EL (cell line): ENCODE measurements around the gene SKAP2.
A peak's percentile ranks its signal among the peaks of the same experiment; 100 is the strongest.

Experiments
- DNase-seq: peaks from one replicate; pipeline ENCODE4 v3.0.0-alpha.2; 2016

The SKAP2 gene

GRCh38 chr7:26691886-26692285, 172.5 kb downstream of the SKAP2 start:
- DNase-seq: no peak

GRCh38 chr7:26691406-26691805, 173.0 kb downstream of the SKAP2 start:
- DNase-seq: no peak

- no peak for DNase-seq
These were observed 174.1 kb downstream of the SKAP2 start for GRCh38 chr7:26690135-26690805.

- no peak for DNase-seq
These were observed 175.4 kb downstream of the SKAP2 start for GRCh38 chr7:26688936-26689506.

GRCh38 chr7:26688388-26688787, 176.0 kb downstream of the SKAP2 start:
- DNase-seq: no peak

GRCh38 chr7:26687032-26687431, 177.4 kb downstream of the SKAP2 start:
- DNase-seq: no peak

GRCh38 chr7:26686448-26686981, 177.9 kb downstream of the SKAP2 start:
- DNase-seq: peak; percentile 58

- DNase-seq: peak; percentile 40
These were observed 178.8 kb downstream of the SKAP2 start for GRCh38 chr7:26685606-26686005.

GRCh38 chr7:26684447-26684846, 179.9 kb downstream of the SKAP2 start:
- no peak for DNase-seq

GRCh38 chr7:26683277-26683676, 181.1 kb downstream of the SKAP2 start:
- no peak for DNase-seq

GRCh38 chr7:26681819-26682418, 182.5 kb downstream of the SKAP2 start:
- peak; percentile 30 for DNase-seq

- no peak for DNase-seq
These were observed 183.8 kb downstream of the SKAP2 start for GRCh38 chr7:26680587-26680986.

- DNase-seq: peak; percentile 60
These were observed 189.1 kb downstream of the SKAP2 start for GRCh38 chr7:26675143-26675887.

GRCh38 chr7:26673858-26674257, 190.5 kb downstream of the SKAP2 start:
- no peak for DNase-seq

GRCh38 chr7:26673271-26673670, 191.1 kb downstream of the SKAP2 start:
- no peak for DNase-seq

- DNase-seq: no peak
These were observed 193.5 kb downstream of the SKAP2 start for GRCh38 chr7:26670841-26671240.

- no peak for DNase-seq
These were observed 194.1 kb downstream of the SKAP2 start for GRCh38 chr7:26670290-26670689.

- no peak for DNase-seq
These were observed 195.6 kb downstream of the SKAP2 start for GRCh38 chr7:26668821-26669220.

- DNase-seq: peak; percentile 89
These were observed 196.8 kb downstream of the SKAP2 start for GRCh38 chr7:26667514-26668133.

- DNase-seq: peak; percentile 44
These were observed 199.5 kb downstream of the SKAP2 start for GRCh38 chr7:26664735-26665416.

GRCh38 chr7:26664274-26664673, 200.1 kb downstream of the SKAP2 start:
- DNase-seq: no peak

GRCh38 chr7:26663874-26664273, 200.5 kb downstream of the SKAP2 start:
- no peak for DNase-seq
